ENCODE results near the gene SCN5A. TPM values are rescaled to one million over a fixed set of nuclear protein-coding genes. Genes with fewer than 3 reads are reported as not detected.

Gene SCN5A
- polyA plus RNA-seq, 1 of the 3 experiments (the other 2 are of a cell fraction) = 0.18 TPM

- TF ChIP-seq REST (IDR thresholded peaks at IDR 0.05; ENCODE audit: low read depth, low read length) (no peak), TEAD4 (IDR thresholded peaks at IDR 0.05; ENCODE audit: borderline replicate concordance, insufficient read depth) (no peak), MEF2A (IDR thresholded peaks at IDR 0.05; ENCODE audit: borderline replicate concordance, low read depth) (no peak), CTCF (IDR thresholded peaks at IDR 0.05) (no peak), RAD21 (IDR thresholded peaks at IDR 0.05; ENCODE audit: low read length) (no peak), FOSL2 (IDR thresholded peaks at IDR 0.05; ENCODE audit: borderline replicate concordance, low read depth) (no peak), ELF1 (IDR thresholded peaks at IDR 0.05) (no peak), TCF12 (IDR thresholded peaks at IDR 0.05) (no peak)
These were observed 73.4 kb downstream of the SCN5A start (continued) for GRCh38 chr3:38576131-38576525.

GRCh38 chr3:38575279-38575843 is 74.1 kb downstream of the SCN5A start:
- DNase-seq = no peak
- no peaks in the 10 kb centered on the region for H3K9me2 ChIP-seq
- peaks cover 0 to 51% of the 10 kb centered on the region in 2 experiments; a peak in 1 of 4 replicates for H3K4me1 ChIP-seq (ENCODE audit: control insufficient read depth in 1 of 2, insufficient read depth in 2 of 2, low read depth in 1 of 2, low read length in 1 of 2)
- no peaks in the 10 kb centered on the region for H3K79me2 ChIP-seq (ENCODE audit: insufficient read depth)
- H4K20me1 ChIP-seq (ENCODE audit: insufficient read depth) = no peaks in the 10 kb centered on the region
- TF ChIP-seq TEAD4 (IDR thresholded peaks at IDR 0.05; ENCODE audit: borderline replicate concordance, insufficient read depth) = no peak
- TF ChIP-seq MEF2A (IDR thresholded peaks at IDR 0.05; ENCODE audit: borderline replicate concordance, low read depth) = no peak
- TF ChIP-seq USF1 (IDR thresholded peaks at IDR 0.05; ENCODE audit: borderline replicate concordance, low read depth) = no peak
- no peak for TF ChIP-seq RFX5 (IDR thresholded peaks at IDR 0.05; ENCODE audit: low read length)
- no peak for TF ChIP-seq SMC3 (IDR thresholded peaks at IDR 0.05; ENCODE audit: low read depth, low read length)
- H3K36me3 ChIP-seq (replicated peaks in 1 of 2; ENCODE audit: control insufficient read depth in 1 of 2, insufficient read depth in 2 of 2, low read length in 1 of 2) = no peaks in the 10 kb centered on the region
- H3K4me3 ChIP-seq (ENCODE audit: low read depth in 2 of 2, low read length in 1 of 2) = no peak overlapping the region
- H3K27ac ChIP-seq (ENCODE audit: low read depth in 2 of 2, low read length in 1 of 2) = peak overlapping the region in 1 of 2 experiments; percentile 83; a peak in 2 of 4 replicates
- CTCF ChIA-PET = interaction anchor here (1.0 to 5.7 kb wide), 6 partner anchors 52 to 425 kb away, joined by 3 to 33 read pairs (median 6); no protein-coding TSS in a partner anchor
- POLR2A ChIA-PET = interaction anchor here (0.8 to 1.0 kb wide), 2 partner anchors 8 to 10 kb away, joined by 3 read pairs; no protein-coding TSS in a partner anchor
- no peak overlapping the region for H3K9ac ChIP-seq
- H3K27me3 ChIP-seq (ENCODE audit: insufficient read depth) = no peaks in the 10 kb centered on the region
- 68% methylated on average over 12 of the region's 18 CpGs for WGBS (ENCODE audit: low lambda C conversion rate)
- no peaks in the 10 kb centered on the region for H3K9me3 ChIP-seq
- H3F3A ChIP-seq (replicated peaks; ENCODE audit: insufficient read depth) = no peaks in the 10 kb centered on the region
- H2AFZ ChIP-seq (ENCODE audit: low read depth) = no peak overlapping the region
- no peak overlapping the region for H3K4me2 ChIP-seq

Data from SK-N-SH (cell line).